Muscle of leg (tissue), 11 donors: ENCODE data around the gene SAMSN1. TPM values are rescaled to one million over a fixed set of nuclear protein-coding genes. Genes with fewer than 3 reads are reported as not detected.
A peak's percentile ranks its signal among the peaks of the same experiment; 100 is the strongest.

ENCODE experiments used
- DNase-seq: peaks from one replicate; pipeline ENCODE4 v3.0.0; 2013
- H3K27ac ChIP-seq: one replicate; pipeline ENCODE4 v1.5.1; 2013; ENCODE audit warnings: mild to moderate bottlenecking, low read length, control low read depth
- H3K27me3 ChIP-seq: one replicate; pipeline ENCODE4 v1.6.1; 2013; ENCODE audit warnings: low read length; ENCODE audit not compliant: control insufficient read depth, insufficient read depth
- H3K36me3 ChIP-seq: one replicate; pipeline ENCODE4 v1.6.1; 2013; ENCODE audit warnings: low read length; ENCODE audit not compliant: control insufficient read depth, insufficient read depth
- H3K4me1 ChIP-seq: one replicate; pipeline ENCODE4 v1.6.1; 2013; ENCODE audit warnings: low read length; ENCODE audit not compliant: control insufficient read depth, insufficient read depth
- H3K4me3 ChIP-seq: one replicate; pipeline ENCODE4 v1.5.1; 2013; ENCODE audit warnings: low read length, control low read depth
- H3K9me3 ChIP-seq: replicated peaks from 2 replicates; pipeline ENCODE4 v1.6.1; 2013; ENCODE audit warnings: low read depth, low read length; ENCODE audit not compliant: control insufficient read depth
- WGBS: methylation state at CpG from one replicate; pipeline ENCODE4 v1.1.5; 2013; ENCODE audit warnings: missing lambda C conversion rate; ENCODE audit not compliant: insufficient coverage; 5-methylcytosine and 5-hydroxymethylcytosine counted together
- polyA plus RNA-seq, 8 donors: library from polyadenylated mRNA; unstranded; fragments of 120-200 nt; gene quantifications; one replicate each; pipeline versions ENCODE4 v1.2.1 to v1.2.3, GENCODE V29; 2013; ENCODE audit warnings: inconsistent platforms in 1 of 8, low replicate concordance in 1 of 8; ENCODE audit not compliant: insufficient read length in 8 of 8, insufficient read depth in 1 of 8
- total RNA-seq: library from RNA; stranded (reverse); fragments of 120-200 nt; gene quantifications from one replicate; pipeline ENCODE4 v1.2.4, GENCODE V29; 2013

Gene SAMSN1
- total and polyA plus RNA-seq, 9 donors, result 1.4 to 3.3 (median 2.0) TPM

GRCh38 chr21:14469641-14470040 lies 76.5 kb downstream of the SAMSN1 start:
- H3K4me1 ChIP-seq, result no peaks in the 10 kb centered on the region
- H3K27ac ChIP-seq, result no peak overlapping the region
- no peaks in the 10 kb centered on the region for H3K27me3 ChIP-seq
- H3K36me3 ChIP-seq, result no peaks in the 10 kb centered on the region
- no CpG with 5 or more reads among the region's 4 CpGs for WGBS
- no peaks in the 10 kb centered on the region for H3K9me3 ChIP-seq
- H3K4me3 ChIP-seq, result no peak overlapping the region
- DNase-seq, result no peak

- no peak for DNase-seq
- no peaks in the 10 kb centered on the region for H3K27me3 ChIP-seq
- H3K4me1 ChIP-seq, result no peaks in the 10 kb centered on the region
- H3K9me3 ChIP-seq, result no peaks in the 10 kb centered on the region
- no peak overlapping the region for H3K4me3 ChIP-seq
- WGBS, result no CpG with 5 or more reads among the region's 1 CpG
- no peak overlapping the region for H3K27ac ChIP-seq
- no peaks in the 10 kb centered on the region for H3K36me3 ChIP-seq
Measured at GRCh38 chr21:14466715-14467114, 79.4 kb downstream of the SAMSN1 start.

- H3K36me3 ChIP-seq, result no peaks in the 10 kb centered on the region
- H3K27ac ChIP-seq, result no peak overlapping the region
- H3K27me3 ChIP-seq, result no peaks in the 10 kb centered on the region
- DNase-seq, result no peak
- H3K4me1 ChIP-seq, result no peaks in the 10 kb centered on the region
- H3K4me3 ChIP-seq, result no peak overlapping the region
- WGBS, result no CpG with 5 or more reads among the region's 3 CpGs
- H3K9me3 ChIP-seq, result no peaks in the 10 kb centered on the region
Measured at GRCh38 chr21:14457762-14458161, 88.4 kb downstream of the SAMSN1 start.

- no peaks in the 10 kb centered on the region for H3K27me3 ChIP-seq
- no peaks in the 10 kb centered on the region for H3K9me3 ChIP-seq
- H3K27ac ChIP-seq, result no peak overlapping the region
- no peak for DNase-seq
- H3K4me1 ChIP-seq, result no peaks in the 10 kb centered on the region
- H3K36me3 ChIP-seq, result no peaks in the 10 kb centered on the region
- H3K4me3 ChIP-seq, result no peak overlapping the region
- no CpG with 5 or more reads among the region's 1 CpG for WGBS
Measured at GRCh38 chr21:14456911-14457310, 89.2 kb downstream of the SAMSN1 start.

- Histone ChIP-seq H3K9me3 (no peaks in the 10 kb centered on the region), H3K27ac (no peak overlapping the region), H3K4me3 (no peak overlapping the region), H3K4me1 (no peaks in the 10 kb centered on the region), H3K27me3 (no peaks in the 10 kb centered on the region), H3K36me3 (no peaks in the 10 kb centered on the region)
- WGBS, result no CpG with 5 or more reads among the region's 8 CpGs
- no peak for DNase-seq
Measured at GRCh38 chr21:14454016-14455009, 91.8 kb downstream of the SAMSN1 start.

- Histone ChIP-seq H3K4me1 (no peaks in the 10 kb centered on the region), H3K4me3 (no peak overlapping the region), H3K27me3 (no peaks in the 10 kb centered on the region), H3K27ac (no peak overlapping the region), H3K9me3 (no peaks in the 10 kb centered on the region), H3K36me3 (no peaks in the 10 kb centered on the region)
- no peak for DNase-seq
- no CpG with 5 or more reads among the region's 4 CpGs for WGBS
Measured at GRCh38 chr21:14453339-14454015, 92.6 kb downstream of the SAMSN1 start.

- Histone ChIP-seq H3K36me3 (no peaks in the 10 kb centered on the region), H3K27ac (no peak overlapping the region), H3K27me3 (no peaks in the 10 kb centered on the region), H3K4me1 (no peaks in the 10 kb centered on the region), H3K4me3 (no peak overlapping the region), H3K9me3 (no peaks in the 10 kb centered on the region)
- DNase-seq, result no peak
- WGBS, result no CpG with 5 or more reads among the region's 7 CpGs
Measured at GRCh38 chr21:14452727-14453241, 93.3 kb downstream of the SAMSN1 start.

- WGBS, result no CpG with 5 or more reads among the region's 7 CpGs
- peak; percentile 5 for DNase-seq
- no peaks in the 10 kb centered on the region for H3K27me3 ChIP-seq
- H3K36me3 ChIP-seq, result no peaks in the 10 kb centered on the region
- H3K9me3 ChIP-seq, result no peaks in the 10 kb centered on the region
- no peak overlapping the region for H3K4me3 ChIP-seq
- no peaks in the 10 kb centered on the region for H3K4me1 ChIP-seq
- no peak overlapping the region for H3K27ac ChIP-seq
Measured at GRCh38 chr21:14452031-14452726, 93.9 kb downstream of the SAMSN1 start.

GRCh38 chr21:14451546-14451945 lies 94.6 kb downstream of the SAMSN1 start:
- Histone ChIP-seq H3K27ac (no peak overlapping the region), H3K9me3 (no peaks in the 10 kb centered on the region), H3K36me3 (no peaks in the 10 kb centered on the region), H3K4me3 (no peak overlapping the region), H3K4me1 (no peaks in the 10 kb centered on the region), H3K27me3 (no peaks in the 10 kb centered on the region)
- DNase-seq, result no peak
- no CpG with 5 or more reads among the region's 2 CpGs for WGBS

GRCh38 chr21:14448784-14449183 lies 97.3 kb downstream of the SAMSN1 start:
- no peak overlapping the region for H3K27ac ChIP-seq

More at GRCh38 chr21:14448784-14449183, 97.3 kb downstream of the SAMSN1 start:
- Histone ChIP-seq H3K4me1 (no peaks in the 10 kb centered on the region), H3K27me3 (no peaks in the 10 kb centered on the region), H3K4me3 (no peak overlapping the region), H3K9me3 (no peaks in the 10 kb centered on the region), H3K36me3 (no peaks in the 10 kb centered on the region)
- WGBS, result no CpG with 5 or more reads among the region's 1 CpG
- DNase-seq, result no peak
